Panc1 (cell line): ENCODE measurements around the gene LCN1.

ENCODE experiments used
- CTCF ChIP-seq: fragments of 450-650 bp; IDR thresholded peaks from 2 replicates; pipeline ENCODE4 v1.5.1; 2017; ENCODE audit warnings: mild to moderate bottlenecking
- POLR2AphosphoS5 ChIP-seq: IDR thresholded peaks from 2 replicates; pipeline ENCODE4 v1.6.1; 2012; ENCODE audit warnings: mild to moderate bottlenecking, low read depth, low read length, moderate library complexity

DNA sequence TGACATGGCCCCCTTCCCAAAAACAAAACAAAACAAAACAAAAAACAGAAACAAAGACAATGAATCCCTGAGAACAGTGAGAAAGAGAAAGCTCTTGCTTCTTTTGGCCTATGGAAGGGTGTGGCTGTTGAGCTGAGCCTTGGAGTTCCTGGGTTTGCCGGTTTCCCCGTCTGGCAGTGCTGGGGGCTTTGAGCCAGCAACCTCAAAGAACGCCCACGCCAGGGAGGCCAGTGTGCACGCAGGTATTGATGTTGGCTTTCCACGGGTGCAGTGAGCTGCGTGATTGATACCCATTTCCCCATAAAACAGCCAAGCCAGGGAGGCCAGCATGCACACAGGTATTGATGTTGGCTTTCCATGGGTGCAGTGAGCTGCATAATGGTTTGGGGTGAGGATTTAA, 8.3 kb upstream of the LCN1 start:
- TF ChIP-seq CTCF (no peak), POLR2AphosphoS5 (no peak)
